Endothelial cell of umbilical vein (primary cell): Measurements from ENCODE around the gene FOXRED1. TPM values are rescaled to one million over a fixed set of nuclear protein-coding genes. Genes with fewer than 3 reads are reported as not detected.

Source experiments
- BruUV-seq: library from RNA; stranded (reverse); fragments of 400-500 nt; replicated peaks from 2 replicates; lab custom pipeline; 2021; lab: Mats Ljungman, UMichigan
- CTCF ChIA-PET: fragments of 300-600, 350-600 bp; sonication (Branson Sonifier 250); formaldehyde crosslinking; loops from one replicate; lab custom pipeline; 2021; ENCODE audit warnings: antibody characterized with exemption, inconsistent platforms; lab: Charles Lee
- POLR2A ChIA-PET: fragments of 300-600, 350-600 bp; sonication (Branson Sonifier 250); formaldehyde crosslinking; loops from one replicate; lab custom pipeline; 2021; ENCODE audit warnings: antibody characterized with exemption, inconsistent platforms; lab: Charles Lee
- DNase-seq: peaks from one replicate; pipeline ENCODE4 v3.0.0-alpha.2; 2011; ENCODE audit warnings: low read depth, low spot score
- FAIRE-seq: peaks from 2 replicates; lab custom pipeline; 2011; peaks lifted over from hg19 to GRCh38; lab: Jason Lieb, UNC
- H2AFZ ChIP-seq: 2 replicates; pipeline ENCODE4 v1.6.0; 2012; ENCODE audit warnings: low read depth, low read length, control low read depth, inconsistent platforms
- H3K27ac ChIP-seq: 2 replicates; pipeline ENCODE4 v1.5.1; 2011; ENCODE audit warnings: low read depth, mild to moderate bottlenecking, control low read depth, low read length, moderate library complexity; ENCODE audit not compliant: insufficient read depth
- H3K27me3 ChIP-seq, 2 experiments: 2 replicates each; pipeline versions ENCODE4 v1.6.0 to v1.6.1; 2011; ENCODE audit warnings: low read length in 2 of 2, mixed read lengths in 1 of 2; ENCODE audit not compliant: control insufficient read depth in 2 of 2, insufficient read depth in 2 of 2
- H3K36me3 ChIP-seq, 2 experiments: 2 replicates in 1 of 2; 3 replicates in 1 of 2; pipeline ENCODE4 v1.5.1; 2011; ENCODE audit warnings: low read length in 2 of 2, mild to moderate bottlenecking in 1 of 2, moderate library complexity in 1 of 2; ENCODE audit not compliant: control insufficient read depth in 2 of 2, insufficient read depth in 2 of 2; ENCODE audit errors: extremely low read depth in 1 of 2
- H3K4me1 ChIP-seq: 3 replicates; pipeline ENCODE4 v1.5.1; 2011; ENCODE audit warnings: mild to moderate bottlenecking, low read length; ENCODE audit not compliant: control insufficient read depth, insufficient read depth; ENCODE audit errors: extremely low read depth
- H3K4me2 ChIP-seq: 2 replicates; pipeline ENCODE4 v1.6.1; 2011; ENCODE audit warnings: low read length, control low read depth, mixed read lengths; ENCODE audit not compliant: insufficient read depth
- H3K4me3 ChIP-seq, 3 experiments: fragments of 200-600 bp in 1 of 3; sonication (generic), shearing (Covaris generic) in 1 of 3; replicated peaks in 1 of 3; 2 replicates each; pipeline ENCODE4 v1.5.1; 2011 to 2016; ENCODE audit warnings: control low read depth in 3 of 3, low read length in 3 of 3, mild to moderate bottlenecking in 2 of 3, inconsistent platforms in 1 of 3, low read depth in 1 of 3, moderate library complexity in 1 of 3; ENCODE audit not compliant: insufficient read depth in 1 of 3
- H3K79me2 ChIP-seq: 2 replicates; pipeline ENCODE4 v1.6.0; 2012; ENCODE audit warnings: low read length, inconsistent platforms; ENCODE audit not compliant: control insufficient read depth, insufficient read depth
- H3K9ac ChIP-seq: replicated peaks from 2 replicates; pipeline ENCODE3; 2011; ENCODE audit warnings: low read length, control low read depth; ENCODE audit not compliant: insufficient read depth; ENCODE audit errors: extremely low read depth
- H3K9me1 ChIP-seq: replicated peaks from 3 replicates; pipeline ENCODE4 v1.6.0; 2011; ENCODE audit warnings: mild to moderate bottlenecking, low read length; ENCODE audit not compliant: control insufficient read depth, insufficient read depth; ENCODE audit errors: extremely low read depth
- H3K9me3 ChIP-seq: replicated peaks from 2 replicates; pipeline ENCODE4 v1.5.1; 2012; ENCODE audit warnings: low read length, inconsistent platforms; ENCODE audit not compliant: control insufficient read depth, insufficient read depth
- H4K20me1 ChIP-seq: replicated peaks from 2 replicates; pipeline ENCODE3; 2011; ENCODE audit warnings: mild to moderate bottlenecking, low read length; ENCODE audit not compliant: control insufficient read depth, insufficient read depth; ENCODE audit errors: extremely low read depth
- CTCF ChIP-seq, 2 donors: IDR thresholded peaks; 1 replicate in 1 of 2; 2 replicates in 1 of 2; pipeline ENCODE4 v1.5.1; 2011; ENCODE audit warnings: low read length in 2 of 2, mild to moderate bottlenecking in 2 of 2, moderate library complexity in 2 of 2, control low read depth in 1 of 2, inconsistent platforms in 1 of 2, low read depth in 1 of 2; ENCODE audit not compliant: insufficient read depth in 1 of 2; ENCODE audit errors: extremely low read depth in 1 of 2
- EZH2 ChIP-seq: IDR thresholded peaks from 2 replicates; pipeline ENCODE4 v1.6.1; 2012; ENCODE audit warnings: borderline replicate concordance, low read depth, mild to moderate bottlenecking, moderate library complexity, low read length, inconsistent platforms; ENCODE audit not compliant: severe bottlenecking
- FOS ChIP-seq: IDR thresholded peaks from 2 replicates; pipeline ENCODE4 v1.6.1; 2011; ENCODE audit warnings: mild to moderate bottlenecking, low read length, moderate library complexity, borderline replicate concordance; ENCODE audit not compliant: insufficient read depth
- GATA2 ChIP-seq: IDR thresholded peaks from 2 replicates; pipeline ENCODE4 v1.7.0; 2011; ENCODE audit warnings: low read depth, mild to moderate bottlenecking, moderate library complexity, mixed read lengths, low read length; ENCODE audit not compliant: insufficient read length, insufficient read depth
- JUN ChIP-seq: IDR thresholded peaks from 2 replicates; pipeline ENCODE4 v1.6.1; 2011; ENCODE audit warnings: borderline replicate concordance, low read depth; ENCODE audit not compliant: insufficient read length, insufficient read depth
- MYC ChIP-seq: IDR thresholded peaks from one replicate; pipeline ENCODE4 v1.6.1; 2011; ENCODE audit warnings: mild to moderate bottlenecking, low read depth, low read length
- POLR2A ChIP-seq: IDR thresholded peaks from 2 replicates; pipeline ENCODE4 v1.6.1; 2012; ENCODE audit warnings: low read depth, mild to moderate bottlenecking, control low read depth, low read length
- dilution Hi-C: fragments of 300-500 bp; cut with MboI; formaldehyde crosslinking; loops from one replicate; pipeline ENCODE4 v1.15.0; 2019; ENCODE audit warnings: low sequenced_read_pairs; ENCODE audit not compliant: extremely low pct_ligation_motif_present
- intact Hi-C: fragments of 100-400 bp; cut with micrococcal nuclease; formaldehyde crosslinking; loops from one replicate; pipeline ENCODE4 v1.10.0; 2022
- polyA plus RNA-seq, 4 experiments: library from polyadenylated mRNA; depleted of rRNA in 3 of 4; stranded (reverse) in 3 of 4; unstranded in 1 of 4; fragments of >200 nt; gene quantifications; 2 replicates each; pipeline versions ENCODE4 v1.2.1 to v1.2.3, GENCODE V29; 2011 to 2012; ENCODE audit warnings: missing spikeins in 1 of 4
- total RNA-seq: library from RNA; stranded (reverse); gene quantifications from 2 replicates; pipeline ENCODE4 v1.2.3, GENCODE V29; 2021

Gene FOXRED1
- total and polyA plus RNA-seq, 2 donors (not counting 3 experiments of a cell fraction or from before 2014, with no cell fraction given): 32.4 to 33.5 TPM

- no peak for TF ChIP-seq CTCF (IDR thresholded peaks at IDR 0.05; ENCODE audit: extremely low read depth in 1 of 2, insufficient read depth in 1 of 2, low read depth in 1 of 2, low read length in 2 of 2)
- TF ChIP-seq MYC: no peak
- TF ChIP-seq POLR2A: no peak
- no peak for TF ChIP-seq JUN
- no peak for TF ChIP-seq GATA2
- TF ChIP-seq EZH2: no peak
- no peak for TF ChIP-seq FOS
- ChIA-PET POLR2A (no interaction called here), CTCF (interaction anchor here (1.0 kb wide), 1 partner anchor 158 kb away, joined by 3 read pairs; no protein-coding TSS in a partner anchor)
- DNase-seq: no peak
- no TSS peak for BruUV-seq
- H3K4me2 ChIP-seq: no peak overlapping the region
- no peak for FAIRE-seq
- intact Hi-C loops: no loop called here
- H3K9ac ChIP-seq: no peak overlapping the region
- H3K9me3 ChIP-seq: no peaks in the 10 kb centered on the region
- H3K27ac ChIP-seq: no peak overlapping the region
- no peak overlapping the region for H2AFZ ChIP-seq
- H3K9me1 ChIP-seq: no peaks in the 10 kb centered on the region
- no peaks in the 10 kb centered on the region for H4K20me1 ChIP-seq
- H3K4me1 ChIP-seq: no peaks in the 10 kb centered on the region
- H3K36me3 ChIP-seq: no peaks in the 10 kb centered on the region
- no peak overlapping the region for H3K4me3 ChIP-seq
- no peaks in the 10 kb centered on the region for H3K27me3 ChIP-seq
- H3K79me2 ChIP-seq: no peaks in the 10 kb centered on the region
- dilution Hi-C loops: no loop called here
Measured at GRCh38 chr11:126322996-126323395, 54.0 kb downstream of the FOXRED1 start.
